Measurements from ENCODE around the gene JUND.

JUND gene

GRCh38 chr19:18239303-18239702, 42.1 kb downstream of the JUND start:
- DNase-seq (ENCODE audit: low read depth in 2 of 2) = no peak

DNA sequence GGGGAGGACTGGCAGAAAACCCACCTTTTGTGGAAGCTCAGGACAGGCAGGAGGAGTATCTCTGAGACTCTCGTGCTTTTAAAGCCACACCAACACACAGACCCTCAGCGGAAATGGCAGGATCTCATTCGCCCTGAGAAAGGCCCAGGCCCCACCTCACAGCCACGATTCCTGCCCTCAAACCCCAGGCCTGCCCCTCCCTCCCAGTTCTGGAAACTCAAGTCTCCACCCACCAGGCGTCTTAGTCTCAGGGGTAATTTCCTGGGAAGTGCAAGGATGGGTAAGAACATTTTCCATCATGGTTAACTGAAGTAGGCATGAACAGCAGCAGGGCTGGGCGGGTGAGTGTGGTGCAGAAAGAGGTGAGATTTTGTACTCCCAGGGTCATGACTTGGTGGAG, 47.2 kb downstream of the JUND start:
- DNase-seq (ENCODE audit: low read depth in 2 of 2) = no peak

GRCh38 chr19:18233224-18233825, 48.1 kb downstream of the JUND start:
- DNase-seq (ENCODE audit: low read depth in 2 of 2) = no peak

- no peak for DNase-seq (ENCODE audit: low read depth in 2 of 2)
These were observed 48.7 kb downstream of the JUND start for GRCh38 chr19:18232540-18233223.

DNA sequence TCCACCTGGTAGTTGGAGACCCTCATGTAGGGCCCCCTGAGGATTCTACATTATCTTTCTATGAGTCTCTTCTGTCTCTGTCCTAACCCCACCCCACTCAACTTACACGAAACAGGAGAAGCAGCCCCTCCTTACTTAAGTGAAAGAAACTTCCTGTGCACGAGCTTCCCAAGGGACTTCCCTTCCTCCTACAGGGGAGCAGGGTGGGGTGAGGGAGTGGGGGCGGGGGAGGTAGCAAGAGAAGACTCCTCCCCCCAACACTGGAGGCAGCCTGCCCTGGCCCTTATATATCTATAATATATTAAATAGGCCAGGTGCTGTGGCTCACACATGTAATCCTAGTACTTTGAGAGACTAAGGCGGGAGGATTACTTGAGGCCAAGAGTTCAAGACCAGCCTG, 49.6 kb downstream of the JUND start:
- no peak for DNase-seq (ENCODE audit: low read depth in 2 of 2)

DNA sequence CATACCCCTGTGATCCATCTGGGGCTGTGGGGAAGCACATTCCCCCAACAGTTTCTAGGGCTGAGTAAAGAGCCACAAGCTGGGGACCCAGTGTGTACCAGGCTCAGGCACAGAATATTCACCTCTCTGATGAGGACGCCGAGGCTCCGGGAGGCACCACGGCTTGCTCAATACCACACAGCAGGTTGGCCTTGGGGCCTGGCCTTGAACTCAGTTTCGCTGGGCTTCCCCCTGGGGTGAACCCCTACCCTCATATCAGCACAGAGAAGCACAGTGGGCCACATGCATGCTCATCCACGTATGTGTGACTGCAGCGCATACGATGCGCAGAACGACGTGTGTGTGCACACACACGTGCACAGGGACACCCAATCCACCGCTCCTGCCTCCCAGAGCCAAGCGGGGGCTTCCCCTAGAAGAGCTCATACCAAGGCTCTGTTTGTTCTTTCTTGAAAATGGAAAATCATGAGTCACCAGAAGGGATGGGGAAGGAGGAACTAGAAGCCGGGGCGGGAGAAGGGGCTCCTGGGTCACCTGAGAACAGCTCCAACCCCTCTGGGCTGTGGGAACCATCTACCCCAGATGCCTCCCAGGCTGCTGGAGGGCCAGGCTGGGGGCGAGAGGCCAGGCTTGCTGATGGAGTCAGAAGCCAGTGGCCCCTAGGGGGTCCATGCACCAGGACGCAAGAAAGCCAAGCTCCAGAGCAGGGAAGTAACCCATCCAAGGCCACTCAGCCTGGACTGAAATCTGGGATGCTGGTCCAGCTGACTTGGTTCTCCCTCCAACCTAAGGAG, 50.3 kb downstream of the JUND start:
- no peak for DNase-seq (ENCODE audit: low read depth in 2 of 2)

- DNase-seq (ENCODE audit: low read depth in 2 of 2) = no peak
These were observed 51.5 kb downstream of the JUND start for GRCh38 chr19:18229915-18230314.
